ENCODE data around the gene CBX6.

DNA sequence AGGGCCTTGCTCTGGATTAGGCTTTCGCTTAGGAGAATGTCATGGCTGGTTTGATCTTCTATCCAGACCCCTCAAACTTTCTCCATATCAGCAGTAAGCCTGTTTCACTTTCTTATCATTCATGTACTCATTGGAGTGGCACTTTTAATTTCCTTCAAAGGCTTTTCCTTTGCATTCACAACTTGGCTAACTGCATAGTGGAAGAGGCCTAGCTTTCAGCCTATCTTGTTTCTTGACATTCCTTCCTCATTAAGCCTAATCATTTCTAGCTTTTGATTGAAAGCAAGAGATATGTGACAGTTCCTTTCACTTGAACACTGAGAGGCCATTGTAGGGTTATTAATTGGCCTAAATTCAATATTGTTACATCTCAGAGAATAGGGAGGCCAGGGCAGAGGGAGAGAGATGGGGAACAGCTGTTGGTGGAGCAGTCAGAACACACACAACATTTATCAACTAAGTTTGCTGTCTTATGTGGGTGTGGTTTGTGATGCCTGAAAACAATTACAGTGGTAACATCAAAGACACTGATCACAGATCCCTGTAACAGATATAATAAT lies 47.7 kb upstream of the CBX6 start:
- TF ChIP-seq, protein P1, sequence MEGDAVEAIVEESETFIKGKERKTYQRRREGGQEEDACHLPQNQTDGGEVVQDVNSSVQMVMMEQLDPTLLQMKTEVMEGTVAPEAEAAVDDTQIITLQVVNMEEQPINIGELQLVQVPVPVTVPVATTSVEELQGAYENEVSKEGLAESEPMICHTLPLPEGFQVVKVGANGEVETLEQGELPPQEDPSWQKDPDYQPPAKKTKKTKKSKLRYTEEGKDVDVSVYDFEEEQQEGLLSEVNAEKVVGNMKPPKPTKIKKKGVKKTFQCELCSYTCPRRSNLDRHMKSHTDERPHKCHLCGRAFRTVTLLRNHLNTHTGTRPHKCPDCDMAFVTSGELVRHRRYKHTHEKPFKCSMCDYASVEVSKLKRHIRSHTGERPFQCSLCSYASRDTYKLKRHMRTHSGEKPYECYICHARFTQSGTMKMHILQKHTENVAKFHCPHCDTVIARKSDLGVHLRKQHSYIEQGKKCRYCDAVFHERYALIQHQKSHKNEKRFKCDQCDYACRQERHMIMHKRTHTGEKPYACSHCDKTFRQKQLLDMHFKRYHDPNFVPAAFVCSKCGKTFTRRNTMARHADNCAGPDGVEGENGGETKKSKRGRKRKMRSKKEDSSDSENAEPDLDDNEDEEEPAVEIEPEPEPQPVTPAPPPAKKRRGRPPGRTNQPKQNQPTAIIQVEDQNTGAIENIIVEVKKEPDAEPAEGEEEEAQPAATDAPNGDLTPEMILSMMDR (IDR thresholded peaks at IDR 0.05; ENCODE audit: borderline replicate concordance, extremely low read depth, low read length, poor library complexity, severe bottlenecking), result no peak
- TF ChIP-seq EZH2 (IDR thresholded peaks at IDR 0.05; ENCODE audit: borderline replicate concordance, low read depth, low read length, severe bottlenecking), result no peak
